GM18858 (cell line): ENCODE results near the gene TBL1XR1.
A peak's percentile ranks its signal among the peaks of the same experiment; 100 is the strongest.

Experiments used
- ATAC-seq: cut with Tn5 transposase; IDR thresholded peaks from one replicate; pipeline ENCODE4 v1.9.1; 2021; ENCODE audit not compliant: unreplicated experiment

Gene TBL1XR1

GRCh38 chr3:177066068-177066467 is 131.2 kb downstream of the TBL1XR1 start:
- ATAC-seq, result no peak

GRCh38 chr3:177065285-177066033 is 131.8 kb downstream of the TBL1XR1 start:
- ATAC-seq, result no peak

- ATAC-seq, result no peak
These were observed 135.1 kb downstream of the TBL1XR1 start for GRCh38 chr3:177062052-177062732.

- ATAC-seq, result no peak
These were observed 135.9 kb downstream of the TBL1XR1 start for GRCh38 chr3:177061369-177061768.

- no peak for ATAC-seq
These were observed 136.8 kb downstream of the TBL1XR1 start for GRCh38 chr3:177060492-177060891.

- ATAC-seq, result no peak
These were observed 138.6 kb downstream of the TBL1XR1 start for GRCh38 chr3:177058648-177059047.

- ATAC-seq, result peak; percentile 95
These were observed 139.5 kb downstream of the TBL1XR1 start for GRCh38 chr3:177057768-177058167.

GRCh38 chr3:177056927-177057326 is 140.4 kb downstream of the TBL1XR1 start:
- ATAC-seq, result no peak

GRCh38 chr3:177055605-177056571 is 141.4 kb downstream of the TBL1XR1 start:
- ATAC-seq, result no peak

- no peak for ATAC-seq
These were observed 144.2 kb downstream of the TBL1XR1 start for GRCh38 chr3:177053107-177053506.

GRCh38 chr3:177051411-177051810 is 145.9 kb downstream of the TBL1XR1 start:
- ATAC-seq, result no peak

- ATAC-seq, result peak; percentile 67
These were observed 146.6 kb downstream of the TBL1XR1 start for GRCh38 chr3:177050501-177051237.

- no peak for ATAC-seq
These were observed 151.5 kb downstream of the TBL1XR1 start for GRCh38 chr3:177045767-177046166.

GRCh38 chr3:177045222-177045621 is 152.1 kb downstream of the TBL1XR1 start:
- no peak for ATAC-seq

- no peak for ATAC-seq
These were observed 155.3 kb downstream of the TBL1XR1 start for GRCh38 chr3:177041730-177042551.

- no peak for ATAC-seq
These were observed 156.1 kb downstream of the TBL1XR1 start for GRCh38 chr3:177041021-177041729.

- no peak for ATAC-seq
These were observed 157.6 kb downstream of the TBL1XR1 start for GRCh38 chr3:177039490-177040274.

GRCh38 chr3:177037241-177037640 is 160.0 kb downstream of the TBL1XR1 start:
- ATAC-seq, result no peak
